ENCODE measurements around the gene TCAP. TPM values are rescaled to one million over a fixed set of nuclear protein-coding genes. Genes with fewer than 3 reads are reported as not detected.

TCAP gene
- total and polyA plus RNA-seq, 2 experiments from 2014 or later = 0.61 to 2.1 TPM

DNA sequence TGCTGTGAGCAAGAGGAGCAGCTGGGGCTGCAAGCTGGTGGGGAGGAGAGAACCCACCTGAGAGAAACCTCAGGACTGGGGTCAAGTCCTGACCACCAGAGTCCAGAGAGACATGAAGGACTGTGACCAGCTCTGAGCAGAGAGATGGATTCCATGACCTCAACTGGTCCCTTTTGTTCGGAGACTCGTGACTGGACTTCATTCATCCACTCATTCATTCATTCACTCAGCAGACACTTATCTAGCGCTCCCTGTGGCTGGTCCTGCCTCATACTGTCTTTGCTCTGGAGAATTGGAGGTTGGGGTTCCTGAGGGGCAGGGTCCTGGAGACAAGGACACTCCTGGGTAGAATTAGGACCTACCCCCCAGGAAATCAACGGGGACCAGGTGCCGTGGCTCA lies 38.8 kb downstream of the TCAP start (continued):
- TF ChIP-seq, protein P1, sequence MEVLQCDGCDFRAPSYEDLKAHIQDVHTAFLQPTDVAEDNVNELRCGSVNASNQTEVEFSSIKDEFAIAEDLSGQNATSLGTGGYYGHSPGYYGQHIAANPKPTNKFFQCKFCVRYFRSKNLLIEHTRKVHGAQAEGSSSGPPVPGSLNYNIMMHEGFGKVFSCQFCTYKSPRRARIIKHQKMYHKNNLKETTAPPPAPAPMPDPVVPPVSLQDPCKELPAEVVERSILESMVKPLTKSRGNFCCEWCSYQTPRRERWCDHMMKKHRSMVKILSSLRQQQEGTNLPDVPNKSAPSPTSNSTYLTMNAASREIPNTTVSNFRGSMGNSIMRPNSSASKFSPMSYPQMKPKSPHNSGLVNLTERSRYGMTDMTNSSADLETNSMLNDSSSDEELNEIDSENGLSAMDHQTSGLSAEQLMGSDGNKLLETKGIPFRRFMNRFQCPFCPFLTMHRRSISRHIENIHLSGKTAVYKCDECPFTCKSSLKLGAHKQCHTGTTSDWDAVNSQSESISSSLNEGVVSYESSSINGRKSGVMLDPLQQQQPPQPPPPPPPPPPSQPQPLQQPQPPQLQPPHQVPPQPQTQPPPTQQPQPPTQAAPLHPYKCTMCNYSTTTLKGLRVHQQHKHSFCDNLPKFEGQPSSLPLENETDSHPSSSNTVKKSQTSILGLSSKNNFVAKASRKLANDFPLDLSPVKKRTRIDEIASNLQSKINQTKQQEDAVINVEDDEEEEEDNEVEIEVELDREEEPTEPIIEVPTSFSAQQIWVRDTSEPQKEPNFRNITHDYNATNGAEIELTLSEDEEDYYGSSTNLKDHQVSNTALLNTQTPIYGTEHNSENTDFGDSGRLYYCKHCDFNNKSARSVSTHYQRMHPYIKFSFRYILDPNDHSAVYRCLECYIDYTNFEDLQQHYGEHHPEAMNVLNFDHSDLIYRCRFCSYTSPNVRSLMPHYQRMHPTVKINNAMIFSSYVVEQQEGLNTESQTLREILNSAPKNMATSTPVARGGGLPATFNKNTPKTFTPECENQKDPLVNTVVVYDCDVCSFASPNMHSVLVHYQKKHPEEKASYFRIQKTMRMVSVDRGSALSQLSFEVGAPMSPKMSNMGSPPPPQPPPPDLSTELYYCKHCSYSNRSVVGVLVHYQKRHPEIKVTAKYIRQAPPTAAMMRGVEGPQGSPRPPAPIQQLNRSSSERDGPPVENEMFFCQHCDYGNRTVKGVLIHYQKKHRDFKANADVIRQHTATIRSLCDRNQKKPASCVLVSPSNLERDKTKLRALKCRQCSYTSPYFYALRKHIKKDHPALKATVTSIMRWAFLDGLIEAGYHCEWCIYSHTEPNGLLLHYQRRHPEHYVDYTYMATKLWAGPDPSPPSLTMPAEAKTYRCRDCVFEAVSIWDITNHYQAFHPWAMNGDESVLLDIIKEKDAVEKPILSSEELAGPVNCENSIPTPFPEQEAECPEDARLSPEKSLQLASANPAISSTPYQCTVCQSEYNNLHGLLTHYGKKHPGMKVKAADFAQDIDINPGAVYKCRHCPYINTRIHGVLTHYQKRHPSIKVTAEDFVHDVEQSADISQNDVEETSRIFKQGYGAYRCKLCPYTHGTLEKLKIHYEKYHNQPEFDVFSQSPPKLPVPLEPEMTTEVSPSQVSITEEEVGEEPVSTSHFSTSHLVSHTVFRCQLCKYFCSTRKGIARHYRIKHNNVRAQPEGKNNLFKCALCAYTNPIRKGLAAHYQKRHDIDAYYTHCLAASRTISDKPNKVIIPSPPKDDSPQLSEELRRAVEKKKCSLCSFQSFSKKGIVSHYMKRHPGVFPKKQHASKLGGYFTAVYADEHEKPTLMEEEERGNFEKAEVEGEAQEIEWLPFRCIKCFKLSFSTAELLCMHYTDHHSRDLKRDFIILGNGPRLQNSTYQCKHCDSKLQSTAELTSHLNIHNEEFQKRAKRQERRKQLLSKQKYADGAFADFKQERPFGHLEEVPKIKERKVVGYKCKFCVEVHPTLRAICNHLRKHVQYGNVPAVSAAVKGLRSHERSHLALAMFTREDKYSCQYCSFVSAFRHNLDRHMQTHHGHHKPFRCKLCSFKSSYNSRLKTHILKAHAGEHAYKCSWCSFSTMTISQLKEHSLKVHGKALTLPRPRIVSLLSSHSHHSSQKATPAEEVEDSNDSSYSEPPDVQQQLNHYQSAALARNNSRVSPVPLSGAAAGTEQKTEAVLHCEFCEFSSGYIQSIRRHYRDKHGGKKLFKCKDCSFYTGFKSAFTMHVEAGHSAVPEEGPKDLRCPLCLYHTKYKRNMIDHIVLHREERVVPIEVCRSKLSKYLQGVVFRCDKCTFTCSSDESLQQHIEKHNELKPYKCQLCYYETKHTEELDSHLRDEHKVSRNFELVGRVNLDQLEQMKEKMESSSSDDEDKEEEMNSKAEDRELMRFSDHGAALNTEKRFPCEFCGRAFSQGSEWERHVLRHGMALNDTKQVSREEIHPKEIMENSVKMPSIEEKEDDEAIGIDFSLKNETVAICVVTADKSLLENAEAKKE (CRISPR knock-in tag; IDR thresholded peaks at IDR 0.05) = no peak
- TF ChIP-seq JUNB (IDR thresholded peaks at IDR 0.05; ENCODE audit: unreplicated experiment) (no peak), POLR2AphosphoS5 (IDR thresholded peaks at IDR 0.05; ENCODE audit: low read depth) (no peak), ZNF331 (CRISPR knock-in tag; IDR thresholded peaks at IDR 0.05; ENCODE audit: low read depth) (no peak), CREB1 (CRISPR knock-in tag; IDR thresholded peaks at IDR 0.05; ENCODE audit: low read depth) (no peak), EZH2 (IDR thresholded peaks at IDR 0.05; ENCODE audit: low read depth, unreplicated experiment) (no peak)
- TF ChIP-seq, protein P2, sequence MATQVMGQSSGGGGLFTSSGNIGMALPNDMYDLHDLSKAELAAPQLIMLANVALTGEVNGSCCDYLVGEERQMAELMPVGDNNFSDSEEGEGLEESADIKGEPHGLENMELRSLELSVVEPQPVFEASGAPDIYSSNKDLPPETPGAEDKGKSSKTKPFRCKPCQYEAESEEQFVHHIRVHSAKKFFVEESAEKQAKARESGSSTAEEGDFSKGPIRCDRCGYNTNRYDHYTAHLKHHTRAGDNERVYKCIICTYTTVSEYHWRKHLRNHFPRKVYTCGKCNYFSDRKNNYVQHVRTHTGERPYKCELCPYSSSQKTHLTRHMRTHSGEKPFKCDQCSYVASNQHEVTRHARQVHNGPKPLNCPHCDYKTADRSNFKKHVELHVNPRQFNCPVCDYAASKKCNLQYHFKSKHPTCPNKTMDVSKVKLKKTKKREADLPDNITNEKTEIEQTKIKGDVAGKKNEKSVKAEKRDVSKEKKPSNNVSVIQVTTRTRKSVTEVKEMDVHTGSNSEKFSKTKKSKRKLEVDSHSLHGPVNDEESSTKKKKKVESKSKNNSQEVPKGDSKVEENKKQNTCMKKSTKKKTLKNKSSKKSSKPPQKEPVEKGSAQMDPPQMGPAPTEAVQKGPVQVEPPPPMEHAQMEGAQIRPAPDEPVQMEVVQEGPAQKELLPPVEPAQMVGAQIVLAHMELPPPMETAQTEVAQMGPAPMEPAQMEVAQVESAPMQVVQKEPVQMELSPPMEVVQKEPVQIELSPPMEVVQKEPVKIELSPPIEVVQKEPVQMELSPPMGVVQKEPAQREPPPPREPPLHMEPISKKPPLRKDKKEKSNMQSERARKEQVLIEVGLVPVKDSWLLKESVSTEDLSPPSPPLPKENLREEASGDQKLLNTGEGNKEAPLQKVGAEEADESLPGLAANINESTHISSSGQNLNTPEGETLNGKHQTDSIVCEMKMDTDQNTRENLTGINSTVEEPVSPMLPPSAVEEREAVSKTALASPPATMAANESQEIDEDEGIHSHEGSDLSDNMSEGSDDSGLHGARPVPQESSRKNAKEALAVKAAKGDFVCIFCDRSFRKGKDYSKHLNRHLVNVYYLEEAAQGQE (IDR thresholded peaks at IDR 0.05; ENCODE audit: unreplicated experiment) = no peak
